Measurements from ENCODE around the gene VTI1A.
"Not testable (repeated sequence)": the region's sequence is repeated elsewhere in the genome, so short reads cannot be mapped to it uniquely, and the experiment has no call there.

VTI1A gene

DNA sequence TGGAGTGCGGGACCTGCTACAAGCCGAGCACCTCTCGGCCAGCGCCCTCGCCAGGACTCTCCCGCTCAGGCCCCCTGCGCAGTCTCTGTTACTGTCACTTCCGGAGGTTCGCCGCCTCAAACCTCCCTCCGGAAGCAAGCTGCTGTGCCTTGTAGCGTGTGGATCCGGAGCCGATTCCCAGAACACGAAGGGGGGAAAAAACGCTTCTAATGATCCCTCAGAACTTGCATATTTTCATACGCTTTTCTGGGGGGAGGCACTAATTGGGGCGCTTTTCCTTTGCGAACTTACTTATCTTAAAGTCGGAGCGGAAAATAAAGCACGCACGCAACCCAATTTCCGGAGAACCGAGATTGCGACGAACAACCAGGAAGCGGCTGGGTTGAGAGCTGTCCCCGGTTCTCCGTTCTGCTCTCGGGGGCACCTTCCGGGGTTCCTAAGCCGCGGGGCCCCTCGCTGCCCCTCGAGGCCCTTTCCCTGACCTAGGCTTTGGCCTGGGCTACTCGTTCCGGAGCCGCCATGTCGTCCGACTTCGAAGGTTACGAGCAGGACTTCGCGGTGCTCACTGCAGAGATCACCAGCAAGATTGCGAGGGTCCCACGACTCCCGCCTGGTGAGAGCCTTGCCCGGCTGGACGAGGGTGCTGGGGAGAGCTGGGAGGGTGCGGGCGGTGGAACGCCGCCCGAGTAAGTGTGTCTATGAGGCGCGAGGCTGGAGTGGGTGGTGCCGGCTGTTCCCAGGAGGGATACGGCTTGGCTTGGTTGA, at the start of gene VTI1A, which contains the start of gene ZDHHC6:
Gene VTI1A, plus strand, starts transcription at position 361 of the 765 bp plus-strand sequence. Its CDS starts 159 bp downstream, at position 520.
Gene ZDHHC6, minus strand, starts transcription at position 60 of the 765 bp plus-strand sequence. CDS start 1,478 bp downstream, outside the sequence.
- DNase-seq (ENCODE audit: low read depth in 3 of 3, low spot score in 1 of 3), result peak; percentile 49 to 70 (median 56)

DNA sequence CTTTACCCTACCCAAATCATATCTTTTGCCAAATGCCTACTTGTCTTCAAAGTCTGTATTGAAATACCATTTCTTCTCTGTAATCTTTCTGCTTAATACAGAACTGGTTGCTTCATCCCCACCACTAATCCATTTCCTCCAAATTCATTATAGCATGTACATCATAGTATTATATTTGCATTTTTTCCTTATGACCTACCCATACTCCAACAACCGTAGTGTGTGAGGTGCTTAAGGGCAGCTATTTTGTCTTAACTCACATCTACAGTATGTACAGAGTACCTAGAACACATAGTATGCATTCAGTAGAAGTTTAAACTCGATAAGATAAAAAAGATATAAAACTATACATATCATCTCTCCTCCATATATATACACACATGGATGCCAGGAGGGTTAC, 49.4 kb upstream of the VTI1A start:
- DNase-seq (ENCODE audit: low read depth in 3 of 3, low spot score in 1 of 3), result no peak

DNA sequence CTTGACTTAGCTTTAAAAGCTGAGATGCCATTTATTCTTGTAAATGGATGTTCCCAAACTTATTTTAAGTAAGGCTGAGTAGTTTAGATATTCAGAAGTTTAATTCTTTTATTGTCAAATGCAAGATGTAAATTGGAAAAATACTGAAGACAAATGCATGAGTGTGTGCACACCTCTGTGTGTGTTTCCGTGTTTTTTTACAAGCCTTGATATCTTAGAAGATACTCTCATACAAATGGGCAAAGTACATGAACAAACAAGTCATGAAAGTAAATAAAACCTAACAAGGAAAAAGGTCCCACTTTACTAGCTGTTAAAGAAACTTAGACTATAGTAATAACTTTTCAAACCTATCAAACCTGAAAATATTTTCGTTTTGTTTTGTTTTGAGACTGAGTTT, 44.1 kb upstream of the VTI1A start:
- DNase-seq (ENCODE audit: low read depth in 3 of 3, low spot score in 1 of 3), result no peak

DNA sequence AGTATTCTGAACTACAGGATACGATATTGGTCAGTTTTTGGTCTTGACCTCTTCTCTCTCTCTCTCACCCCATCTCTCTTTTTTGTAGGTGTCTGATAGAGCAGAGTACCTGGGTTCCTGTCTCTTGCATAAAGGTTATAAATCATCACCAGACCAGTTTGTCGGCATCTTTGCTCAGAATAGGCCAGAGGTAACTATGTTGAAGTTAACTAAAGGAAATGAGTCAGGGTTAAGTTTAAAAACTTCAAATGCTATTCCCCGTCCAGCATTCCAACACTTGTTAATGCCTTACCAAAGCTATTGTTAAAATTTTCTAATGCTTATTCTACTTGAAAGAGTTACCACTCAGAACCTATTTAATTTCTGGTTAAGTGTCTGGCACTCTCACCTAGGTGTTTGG, 42.4 kb upstream of the VTI1A start:
- no peak for DNase-seq (ENCODE audit: low read depth in 3 of 3, low spot score in 1 of 3)

DNA sequence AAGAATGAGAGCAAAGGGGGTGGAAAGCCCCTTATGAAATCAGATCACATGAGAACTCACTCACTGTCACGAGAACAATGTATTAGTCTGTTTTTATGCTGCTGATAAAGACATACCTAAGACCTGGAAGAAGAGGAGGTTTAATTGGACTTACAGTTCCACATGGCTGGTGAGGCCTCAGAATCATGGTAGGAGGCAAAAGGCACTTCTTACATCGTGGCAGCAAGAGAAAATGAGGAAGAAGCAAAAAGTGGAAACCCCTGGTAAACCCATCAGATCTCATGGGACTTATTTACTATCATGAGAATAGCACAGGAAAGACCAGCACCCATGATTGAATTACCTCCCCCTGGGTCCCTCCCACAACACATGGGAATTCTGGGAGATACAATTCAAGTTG, 40.2 kb upstream of the VTI1A start:
- not testable (repeated sequence) for DNase-seq (ENCODE audit: low read depth in 3 of 3, low spot score in 1 of 3)

DNA sequence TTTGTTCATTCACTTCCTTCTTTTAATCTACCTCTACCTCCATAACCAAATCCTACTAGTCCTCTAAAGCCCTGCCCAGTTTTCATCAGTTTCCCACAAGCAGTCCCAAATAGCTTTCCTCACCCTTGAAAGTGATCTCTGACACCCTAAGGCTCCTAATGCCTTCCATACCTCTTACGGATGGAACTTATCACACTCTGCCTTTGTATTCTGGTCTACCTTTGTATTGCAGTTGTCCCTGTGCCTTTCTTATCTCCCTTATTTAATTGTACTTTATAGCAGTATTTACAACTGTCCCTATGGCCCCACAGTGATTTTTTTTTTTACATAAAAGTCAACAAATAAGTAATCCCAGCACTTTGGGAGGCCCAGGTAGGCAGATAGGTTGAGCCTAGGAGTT, 39.3 kb upstream of the VTI1A start:
- no peak for DNase-seq (ENCODE audit: low read depth in 3 of 3, low spot score in 1 of 3)

DNA sequence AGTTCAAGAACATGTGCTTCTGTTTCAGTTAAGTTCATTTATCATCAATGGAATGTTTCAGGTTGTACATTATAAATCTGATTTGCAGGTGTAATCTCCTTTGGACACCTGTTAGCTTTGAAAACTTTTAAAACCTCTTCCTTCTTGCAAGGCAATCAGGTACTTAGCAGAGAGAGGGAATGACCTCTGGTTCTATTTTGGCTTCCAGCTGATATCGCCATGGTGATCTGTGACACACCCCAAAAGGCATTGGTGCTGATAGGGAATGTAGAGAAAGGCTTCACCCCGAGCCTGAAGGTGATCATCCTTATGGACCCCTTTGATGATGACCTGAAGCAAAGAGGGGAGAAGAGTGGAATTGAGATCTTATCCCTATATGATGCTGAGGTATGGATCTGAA, 37.7 kb upstream of the VTI1A start:
- no peak for DNase-seq (ENCODE audit: low read depth in 3 of 3, low spot score in 1 of 3)

DNA sequence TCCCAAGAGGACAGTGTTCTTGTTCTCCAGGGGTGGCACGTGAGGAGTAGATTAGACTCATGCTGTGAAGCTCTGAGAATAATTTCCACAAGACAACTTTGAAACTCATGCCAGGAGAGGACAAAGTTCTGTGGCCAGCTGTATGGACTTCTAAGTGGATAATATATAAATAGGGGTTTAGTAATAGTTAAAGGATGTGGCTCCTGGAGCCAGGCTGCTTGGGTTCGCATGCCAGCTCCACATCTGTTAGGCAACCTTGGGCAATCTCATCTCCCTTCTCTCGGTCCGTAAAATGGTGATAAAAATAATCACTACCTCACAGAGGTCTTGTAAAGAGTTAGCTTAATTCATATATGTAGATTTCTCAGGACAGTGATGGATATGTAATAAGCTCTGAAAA, 37.3 kb upstream of the VTI1A start:
- DNase-seq (ENCODE audit: low read depth in 3 of 3, low spot score in 1 of 3), result no peak

DNA sequence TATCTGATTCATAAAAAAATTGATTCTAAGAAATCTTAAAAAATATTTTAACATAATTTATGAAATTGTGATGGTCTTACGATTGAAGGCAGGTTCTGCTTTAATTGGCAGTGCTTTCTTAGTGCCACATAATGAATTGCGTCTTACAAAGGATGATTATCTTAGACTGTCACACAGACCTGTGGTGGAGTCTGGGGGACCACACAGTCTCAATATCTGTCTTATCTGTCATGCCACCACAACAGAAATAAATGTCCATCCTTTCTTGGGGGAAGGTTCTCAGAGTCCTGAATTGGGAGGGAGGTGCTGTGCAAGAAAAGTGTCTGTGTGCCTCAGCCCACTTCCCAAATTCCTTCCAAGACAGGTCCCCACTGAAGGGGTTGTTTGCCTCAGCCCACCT, 34.3 kb upstream of the VTI1A start:
- no peak for DNase-seq (ENCODE audit: low read depth in 3 of 3, low spot score in 1 of 3)

DNA sequence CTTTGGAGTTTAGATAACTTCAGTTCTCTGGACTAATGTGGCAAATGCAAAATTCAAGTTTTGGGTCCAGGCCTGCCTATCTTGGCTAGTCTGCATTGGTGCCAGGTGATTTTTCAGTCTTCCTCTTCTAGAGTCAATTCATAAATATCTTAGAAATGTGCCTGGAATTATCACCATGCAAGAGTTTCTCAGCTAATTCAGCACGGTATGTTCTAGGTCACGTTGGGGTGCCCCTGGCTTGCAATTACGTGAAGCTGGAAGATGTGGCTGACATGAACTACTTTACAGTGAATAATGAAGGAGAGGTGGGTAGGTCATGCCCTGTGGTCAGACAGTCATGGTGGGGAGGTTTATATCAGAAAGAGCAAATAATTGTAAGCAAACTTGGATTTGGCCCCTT, 25.3 kb upstream of the VTI1A start:
- no peak for DNase-seq (ENCODE audit: low read depth in 3 of 3, low spot score in 1 of 3)

DNA sequence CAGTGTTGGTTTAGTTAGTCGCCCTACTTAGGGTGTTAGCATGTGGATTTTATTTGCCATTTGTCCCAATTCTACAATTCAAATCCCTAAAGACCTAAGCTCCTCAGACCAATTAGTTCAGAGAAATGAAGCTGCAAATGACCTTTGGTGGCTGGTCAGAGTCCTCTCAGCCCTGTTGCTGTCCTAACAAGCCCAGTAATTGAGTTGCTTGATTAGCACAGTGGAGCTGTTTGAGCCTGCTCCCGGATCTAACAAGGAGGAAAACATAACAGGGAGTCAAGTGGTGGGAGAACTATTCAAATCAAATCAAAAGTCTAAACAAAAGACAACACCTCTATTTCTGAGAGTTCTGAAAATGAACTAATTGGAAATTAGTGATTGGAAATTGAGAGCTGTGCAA, 22.4 kb upstream of the VTI1A start:
- no peak for DNase-seq (ENCODE audit: low read depth in 3 of 3, low spot score in 1 of 3)

DNA sequence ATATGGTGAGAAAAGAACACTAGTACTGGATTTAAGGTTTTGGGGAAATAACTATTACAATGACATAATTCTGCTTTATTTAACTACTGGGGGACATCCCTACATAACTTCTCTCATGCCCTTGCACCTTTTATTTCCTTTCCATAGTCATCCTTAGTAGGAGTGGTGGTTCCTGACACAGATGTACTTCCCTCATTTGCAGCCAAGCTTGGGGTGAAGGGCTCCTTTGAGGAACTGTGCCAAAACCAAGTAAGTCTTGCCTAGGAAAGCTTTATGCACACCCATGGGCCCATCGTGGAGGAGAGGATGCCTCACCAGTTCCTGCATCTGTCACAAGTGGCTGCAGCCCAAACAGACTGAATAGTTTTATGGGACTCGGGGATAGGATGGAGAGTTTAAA, 20.9 kb upstream of the VTI1A start:
- DNase-seq (ENCODE audit: low read depth in 3 of 3, low spot score in 1 of 3), result no peak

DNA sequence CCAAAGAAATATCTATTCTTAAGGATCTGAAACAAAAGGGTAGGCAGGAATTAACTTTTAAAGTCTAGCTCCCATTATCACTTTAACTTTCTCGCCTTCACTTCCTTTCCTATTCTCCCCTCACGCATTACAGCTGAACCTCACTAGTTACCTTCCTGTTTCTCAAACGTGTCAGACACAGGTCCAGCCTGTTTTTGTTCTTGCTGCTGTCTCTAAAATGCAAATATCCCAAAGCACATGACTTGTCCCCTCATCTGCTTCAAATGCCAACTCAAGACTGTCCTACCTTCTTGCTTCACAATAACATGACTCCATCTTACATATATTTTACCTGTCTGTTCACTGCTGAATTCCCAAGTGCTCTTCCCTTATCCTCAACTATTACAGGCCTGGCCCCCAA, 17.9 kb upstream of the VTI1A start:
- DNase-seq (ENCODE audit: low read depth in 3 of 3, low spot score in 1 of 3), result no peak

DNA sequence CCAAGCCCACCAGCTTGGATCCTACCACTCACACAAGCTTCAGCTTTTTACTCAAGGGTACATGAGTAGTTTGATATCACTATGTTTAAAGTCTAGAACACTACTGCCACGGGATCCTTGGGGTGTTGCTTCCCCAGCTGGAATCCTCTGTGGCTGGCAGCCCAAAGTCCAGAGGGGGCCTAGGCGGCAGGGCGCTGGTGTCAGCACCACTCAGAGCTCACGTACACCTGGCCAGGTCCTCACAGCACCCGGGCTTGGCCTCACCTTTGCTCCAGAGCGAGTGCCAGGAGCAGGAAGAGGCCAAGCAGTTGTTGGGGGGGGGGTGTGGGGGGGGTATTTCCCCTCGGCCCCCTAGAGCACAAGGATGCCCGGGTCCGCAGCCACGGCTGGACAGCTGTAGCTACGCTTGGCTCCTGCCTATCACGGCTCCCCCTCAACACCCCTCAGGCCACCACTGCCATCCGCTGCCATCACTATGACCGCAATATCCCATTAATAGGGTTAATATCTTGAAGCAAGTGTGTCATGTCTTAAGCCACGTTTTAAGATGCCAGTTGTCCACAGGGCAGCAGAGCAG, 17.3 kb upstream of the VTI1A start:
- DNase-seq (ENCODE audit: low read depth in 3 of 3, low spot score in 1 of 3), result no peak

DNA sequence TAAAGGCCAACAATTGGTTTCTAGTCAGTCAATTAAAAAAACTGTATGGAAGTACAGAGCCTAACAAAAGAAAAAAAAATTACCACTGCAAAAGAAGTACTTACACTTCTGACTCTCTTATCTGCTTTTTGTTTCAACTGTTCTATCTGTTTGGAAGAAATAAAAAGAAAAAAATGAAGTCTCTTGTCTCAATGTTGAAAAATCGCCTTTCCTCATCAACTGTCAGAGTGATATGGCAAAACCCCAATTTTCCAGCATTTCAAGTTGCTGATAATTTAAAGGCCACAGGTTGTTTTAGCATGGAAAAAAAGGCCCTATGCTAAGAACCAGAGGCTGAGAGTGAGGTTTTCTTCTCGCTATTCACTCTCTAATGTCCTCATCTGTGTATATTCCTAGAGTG, 13.9 kb upstream of the VTI1A start:
- no peak for DNase-seq (ENCODE audit: low read depth in 3 of 3, low spot score in 1 of 3)

DNA sequence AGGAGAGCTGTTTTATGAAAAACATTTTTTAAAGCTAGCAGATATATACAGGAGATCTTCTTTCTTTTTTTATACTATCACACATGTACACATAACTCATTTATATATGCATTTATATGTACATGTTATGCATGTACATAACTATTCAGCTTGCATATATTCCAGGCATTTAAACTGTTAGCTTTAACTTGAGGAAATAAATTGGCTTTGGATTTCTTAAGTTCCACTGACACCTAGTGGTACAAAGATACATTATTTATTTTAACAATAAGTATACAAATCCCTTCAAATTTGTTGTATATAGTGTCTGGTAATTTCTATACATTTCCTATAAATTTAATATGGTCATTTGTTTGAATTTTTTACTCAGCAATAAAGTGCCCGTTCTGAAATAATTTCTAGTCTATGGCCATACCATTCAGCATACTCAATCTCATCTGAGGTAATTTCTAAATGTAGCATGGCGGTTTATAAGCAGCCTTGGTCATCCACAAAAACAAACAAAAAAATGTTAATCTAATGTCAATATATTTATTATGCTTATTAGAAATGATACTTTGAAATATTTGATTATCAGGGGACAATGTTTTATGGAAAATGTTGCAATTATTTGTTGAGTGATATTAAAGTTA, 11.9 kb upstream of the VTI1A start:
- no peak for DNase-seq (ENCODE audit: low read depth in 3 of 3, low spot score in 1 of 3)

DNA sequence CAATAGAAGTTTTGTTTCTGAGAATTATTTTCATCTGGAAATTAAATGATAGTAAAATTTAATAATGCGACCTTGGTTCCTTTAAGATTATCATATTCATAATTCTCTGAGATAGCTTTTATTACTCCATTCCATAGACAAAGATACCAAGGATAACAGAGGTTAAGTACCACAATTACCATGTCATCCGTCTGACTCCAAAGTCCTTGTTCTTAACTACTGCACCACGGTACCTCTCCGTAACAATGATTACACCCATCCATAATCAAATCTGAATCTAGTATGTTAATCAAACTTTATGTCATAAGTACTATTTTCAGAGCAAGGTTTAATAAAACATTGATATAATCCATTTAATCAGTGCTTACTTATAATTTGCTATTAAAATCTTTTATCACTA, 8.7 kb upstream of the VTI1A start:
- DNase-seq (ENCODE audit: low read depth in 3 of 3, low spot score in 1 of 3), result no peak

DNA sequence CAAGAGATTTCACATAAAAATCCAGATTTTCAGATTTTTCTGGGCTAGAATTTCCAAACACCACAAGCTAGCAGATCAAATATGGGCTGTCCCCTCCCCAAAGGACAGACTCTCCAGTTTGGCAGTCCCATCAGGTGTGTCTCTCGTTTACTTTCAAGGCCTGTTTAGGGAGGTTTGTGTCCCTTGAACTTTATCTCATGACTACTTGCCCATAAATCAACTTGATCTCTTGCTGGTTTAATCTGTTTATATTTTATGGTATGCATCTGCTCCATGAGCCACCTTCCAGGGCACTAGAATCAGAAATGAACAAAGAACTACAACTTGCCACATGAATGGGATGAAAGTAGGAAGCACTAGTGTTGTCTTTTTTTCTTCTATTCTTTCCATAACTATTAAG, 5.5 kb upstream of the VTI1A start:
- DNase-seq (ENCODE audit: low read depth in 3 of 3, low spot score in 1 of 3), result no peak

DNA sequence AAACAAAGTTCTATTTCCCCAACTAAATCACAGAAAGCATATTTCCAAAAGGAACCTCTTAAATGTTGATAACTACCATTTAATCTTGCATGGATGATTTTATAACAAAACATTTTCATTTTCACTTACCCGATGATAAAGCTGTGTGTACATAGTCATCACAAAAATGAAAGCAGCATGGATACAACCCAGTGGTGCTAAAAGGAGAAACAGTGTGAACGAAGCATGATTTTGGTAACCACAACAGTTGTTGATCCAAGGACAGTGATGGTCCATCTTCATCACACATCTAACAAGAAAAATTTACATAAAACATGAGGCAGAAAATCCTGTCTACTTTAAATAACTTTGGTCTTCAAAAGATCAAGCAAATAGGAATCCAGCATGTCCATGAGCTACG, 5.0 kb upstream of the VTI1A start:
- DNase-seq (ENCODE audit: low read depth in 3 of 3, low spot score in 1 of 3), result no peak

DNA sequence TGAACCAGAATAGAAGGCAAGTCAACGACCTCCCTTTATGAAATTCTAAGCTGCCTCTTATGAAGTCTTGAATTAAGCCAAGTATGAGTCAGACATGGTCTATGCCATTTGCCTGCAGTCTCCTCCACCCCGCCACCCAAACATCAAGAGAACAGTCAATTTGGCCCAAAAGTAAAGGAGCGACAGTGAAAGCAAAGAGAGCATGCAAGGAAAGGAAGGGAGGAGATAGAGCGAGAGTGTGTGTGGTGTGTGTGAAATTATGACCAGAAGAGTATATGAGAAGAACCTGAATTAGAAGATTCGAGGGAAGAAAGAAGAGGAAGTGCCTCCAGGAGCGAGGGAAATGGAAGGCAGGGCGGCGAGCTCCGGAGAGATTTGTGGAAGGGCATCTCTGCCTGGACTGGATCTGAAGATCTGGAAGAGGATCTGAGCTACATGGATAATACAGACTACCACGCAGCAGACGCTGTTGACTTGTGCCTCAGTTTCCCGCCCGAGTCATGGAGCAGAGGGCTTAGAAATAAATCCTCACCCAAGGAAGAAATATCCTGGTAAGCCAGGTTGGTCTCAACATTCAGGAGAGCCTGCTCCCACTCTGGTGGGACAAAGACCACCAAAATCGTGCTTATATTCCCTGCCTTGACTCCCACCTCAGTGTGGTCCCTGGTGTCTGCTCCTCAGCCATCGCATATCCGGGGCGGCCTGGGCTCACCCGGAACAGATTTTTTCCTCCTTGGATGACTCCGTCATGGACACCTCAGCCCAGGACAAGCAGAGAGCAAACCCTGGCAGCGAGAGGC, 760 bp upstream of the VTI1A start:
- no peak for DNase-seq (ENCODE audit: low read depth in 3 of 3, low spot score in 1 of 3)

DNA sequence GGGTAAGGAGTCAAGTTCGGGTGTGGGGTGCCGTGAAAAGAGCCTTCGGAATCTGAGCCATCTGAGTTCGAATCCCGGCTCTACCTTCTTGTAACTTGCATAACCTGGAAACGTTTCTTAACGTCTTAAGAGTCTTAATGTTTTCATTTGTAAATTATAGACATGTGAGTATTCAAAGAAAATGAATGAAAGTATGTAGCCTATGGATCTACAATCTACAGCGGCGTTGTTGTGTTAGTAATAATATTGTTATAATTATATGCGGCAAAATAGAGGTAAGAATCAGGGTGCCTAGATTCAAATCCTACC, 559 bp downstream of the VTI1A start:
- no peak for DNase-seq (ENCODE audit: low read depth in 3 of 3, low spot score in 1 of 3)

DNA sequence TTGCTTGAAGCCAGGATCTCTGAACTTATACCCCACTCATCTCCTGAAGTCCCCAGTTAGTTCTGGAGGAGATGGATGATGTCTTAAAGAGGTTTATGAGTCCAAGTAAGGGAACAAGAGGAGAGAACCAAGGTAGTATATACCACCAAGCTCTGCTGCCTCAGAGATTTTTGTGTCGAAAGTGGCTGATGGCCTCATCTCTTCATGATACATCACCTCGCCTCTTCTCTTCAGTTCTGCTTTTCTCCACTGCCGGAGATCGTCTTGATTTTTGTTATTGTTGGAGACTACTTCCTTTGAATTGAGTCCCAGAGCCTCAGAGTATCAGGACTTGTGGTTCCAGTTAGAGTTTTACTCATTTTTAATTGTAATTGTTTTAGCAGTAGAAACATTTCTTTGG, 1.9 kb downstream of the VTI1A start:
- DNase-seq (ENCODE audit: low read depth in 3 of 3, low spot score in 1 of 3), result no peak

Measured in stimulated activated CD4-positive, alpha-beta T cell treated with anti-CD3 and anti-CD28 coated beads, TNF-alpha, amount 100 ng/mL, for 1 hour (primary cell).